HG03045 (cell line): Measurements from ENCODE around the gene ZNF302.
"Not testable (repeated sequence)": the region's sequence is repeated elsewhere in the genome, so short reads cannot be mapped to it uniquely, and the experiment has no call there.

Experiments
- ATAC-seq: cut with Tn5 transposase; IDR thresholded peaks from one replicate; pipeline ENCODE4 v1.9.1; 2021; ENCODE audit warnings: mild to moderate bottlenecking, moderate library complexity; ENCODE audit not compliant: unreplicated experiment

ZNF302 gene

DNA sequence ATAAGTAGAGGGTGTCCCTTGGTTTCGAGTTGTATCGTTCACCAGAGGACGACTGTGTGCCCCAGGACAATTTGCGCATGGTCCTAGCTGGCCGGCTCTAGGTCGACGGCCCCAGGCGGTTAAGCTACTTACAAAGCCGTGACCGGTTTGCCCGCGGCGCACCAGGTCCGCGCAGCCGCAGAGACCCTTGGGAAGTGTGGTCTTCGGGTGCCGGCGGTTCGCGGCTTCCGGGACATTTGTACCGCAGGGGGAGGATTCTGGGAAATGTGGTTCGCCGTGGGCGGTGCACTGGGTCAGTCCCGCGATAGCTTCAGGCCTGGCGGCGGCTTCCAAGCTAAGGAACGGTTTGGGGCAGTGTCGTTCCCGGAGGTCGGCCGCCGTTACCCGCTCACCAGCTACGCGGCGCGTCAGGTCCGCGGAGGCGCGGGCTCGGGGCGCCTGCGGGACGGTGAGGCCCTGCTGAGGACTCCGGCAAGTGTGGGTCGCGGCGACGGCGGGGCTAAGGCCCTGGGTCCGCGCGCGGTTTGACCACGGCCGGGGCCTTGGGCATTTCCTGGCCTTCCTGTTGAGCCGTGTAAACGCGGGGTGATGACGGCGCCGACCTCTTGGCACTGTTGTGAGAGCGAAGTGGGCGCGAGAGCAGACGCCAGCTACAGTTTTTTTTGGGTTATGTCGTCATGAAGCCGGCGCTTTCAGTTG lies at the start of gene ZNF302:
Gene ZNF302 (plus strand): TSS at position 293 of the 699 bp plus-strand sequence. CDS start 1,127 bp downstream, outside the sequence.
- peak; percentile 91 for ATAC-seq

DNA sequence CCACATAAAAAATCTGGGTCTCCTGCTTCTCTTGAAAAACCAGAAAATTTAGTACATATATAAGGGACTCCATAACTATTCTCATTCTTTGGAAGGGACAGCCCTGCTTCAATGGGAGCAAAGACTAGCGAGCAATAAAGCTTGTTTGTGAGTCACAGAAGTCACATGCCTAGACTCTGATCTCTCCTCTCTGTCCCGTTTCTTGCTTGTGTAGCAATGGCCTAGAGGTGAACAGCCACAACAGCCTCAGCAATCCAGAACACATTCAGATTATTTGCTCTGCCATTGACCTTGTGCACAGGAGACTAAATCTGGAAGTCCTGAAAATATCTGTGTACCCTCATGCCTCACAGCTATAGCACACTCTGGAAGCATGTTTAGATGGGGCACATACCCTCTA lies 43.7 kb upstream of the ZNF302 start:
- no peak for ATAC-seq

DNA sequence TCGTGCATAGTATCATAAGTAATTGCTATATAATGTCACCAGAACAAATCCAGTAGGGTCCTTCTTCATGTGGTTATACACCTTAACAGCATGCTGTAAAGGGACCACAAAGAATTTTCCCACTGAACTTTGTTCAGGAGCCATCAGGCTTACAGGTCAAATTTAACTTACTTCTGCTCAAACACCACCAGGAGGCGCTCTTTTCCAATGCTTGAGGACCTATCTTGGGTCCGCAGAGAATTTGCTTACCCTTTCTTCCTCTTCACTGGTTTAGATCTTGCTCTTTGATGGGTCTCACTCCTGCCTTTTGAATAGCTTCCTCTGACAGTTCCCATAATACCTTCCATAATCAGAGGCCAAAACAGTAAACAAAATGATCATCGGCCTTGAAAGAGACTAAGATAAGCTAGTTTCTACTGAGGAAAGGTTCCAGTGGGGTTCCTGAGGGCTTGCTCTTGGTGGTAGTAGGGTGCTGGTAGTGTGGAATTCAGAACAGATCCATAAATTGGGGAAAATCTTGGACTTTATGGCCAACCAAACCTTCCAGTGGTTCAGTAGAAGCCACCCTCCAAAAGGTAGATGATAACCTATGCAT lies 37.9 kb upstream of the ZNF302 start:
- ATAC-seq, result no peak

DNA sequence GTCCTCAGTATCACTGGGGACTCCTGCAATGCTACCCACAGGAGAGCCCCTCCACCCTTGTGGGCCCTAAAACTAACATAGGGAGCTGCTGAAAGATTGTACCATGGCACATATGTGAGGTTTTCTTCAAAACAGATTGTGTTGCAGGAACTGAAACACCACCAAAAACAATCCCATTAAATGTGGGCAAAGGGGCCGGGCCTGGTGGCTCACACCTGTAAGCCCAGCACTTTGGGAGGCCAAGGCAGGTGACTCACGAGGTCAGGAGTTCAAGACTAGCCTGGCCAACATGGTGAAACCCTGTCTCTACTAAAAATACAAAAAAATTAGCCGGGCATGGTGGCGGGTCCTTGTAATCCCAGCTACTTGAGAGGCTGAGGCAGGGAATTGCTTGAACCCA lies 35.2 kb upstream of the ZNF302 start:
- no peak for ATAC-seq

DNA sequence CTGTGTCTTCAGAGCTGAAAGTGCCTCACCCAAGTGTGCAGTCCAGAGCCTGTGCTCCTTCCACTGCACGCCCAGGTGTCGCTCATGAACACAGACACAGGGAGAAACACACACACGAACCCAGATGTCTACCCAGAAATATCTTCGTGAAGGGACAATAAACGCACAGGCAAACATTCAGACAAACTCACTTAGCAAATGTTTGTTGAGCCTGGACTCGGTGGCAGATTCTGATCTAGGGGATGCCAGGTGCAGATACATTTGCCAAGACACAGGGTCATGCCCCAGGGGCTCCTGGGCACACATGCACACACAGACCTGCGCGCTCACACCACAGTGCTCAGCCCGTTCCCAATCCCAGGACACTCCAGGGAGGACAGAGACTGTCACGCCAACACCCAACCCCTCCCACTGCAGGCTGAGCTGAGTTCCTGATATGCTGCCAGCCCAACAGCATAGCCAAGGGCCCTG lies 32.5 kb upstream of the ZNF302 start:
- ATAC-seq, result no peak

DNA sequence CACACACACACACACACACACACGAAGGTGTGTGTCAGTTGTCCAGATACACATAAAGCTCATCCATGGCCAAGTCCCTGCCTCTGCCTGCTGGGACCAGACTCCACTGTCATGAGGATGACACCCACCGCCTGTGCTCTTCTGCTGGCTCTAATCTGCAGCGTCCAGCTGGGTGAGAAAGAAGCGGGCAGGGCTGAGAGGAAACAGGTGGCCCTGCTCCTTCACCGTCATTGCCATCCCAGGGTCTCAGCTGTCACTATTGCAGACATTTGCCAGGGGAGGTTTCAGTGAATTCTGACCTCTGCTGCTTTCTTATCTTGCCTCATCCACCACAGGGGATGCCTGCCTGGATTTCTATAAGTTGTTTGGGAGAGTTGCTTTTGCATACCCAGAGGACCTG lies 31.9 kb upstream of the ZNF302 start:
- ATAC-seq, result no peak

DNA sequence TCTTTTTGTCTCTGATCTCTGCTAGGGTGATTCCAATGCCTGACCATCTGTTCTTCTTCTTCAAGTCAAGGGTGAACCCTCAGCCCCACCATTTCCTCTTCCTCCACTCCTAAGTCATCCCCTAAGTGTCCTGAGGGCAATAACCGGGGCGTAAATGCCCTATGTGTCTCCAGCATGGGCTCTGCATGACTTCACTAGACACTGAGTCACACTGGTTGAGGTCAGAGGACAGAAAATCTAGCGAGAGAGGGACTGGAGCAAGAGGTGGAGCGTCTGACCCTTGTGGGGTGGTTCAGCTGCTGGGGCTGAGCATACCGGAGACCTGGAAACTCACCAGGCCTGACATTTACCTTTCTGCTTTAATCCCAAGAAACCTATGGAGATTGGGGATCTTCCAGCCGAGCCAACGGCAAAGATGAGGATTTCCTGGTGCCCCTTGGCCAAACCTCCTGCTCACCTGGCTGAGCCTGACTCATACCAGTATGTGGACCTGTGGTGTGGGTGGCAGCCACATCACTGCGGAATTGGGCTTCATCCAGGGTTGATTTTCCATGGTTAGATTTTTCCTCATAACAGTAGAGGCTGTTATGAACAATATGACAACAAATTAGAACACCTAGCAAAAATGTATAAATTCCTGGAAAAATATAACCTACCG lies 27.5 kb upstream of the ZNF302 start:
- no peak for ATAC-seq

DNA sequence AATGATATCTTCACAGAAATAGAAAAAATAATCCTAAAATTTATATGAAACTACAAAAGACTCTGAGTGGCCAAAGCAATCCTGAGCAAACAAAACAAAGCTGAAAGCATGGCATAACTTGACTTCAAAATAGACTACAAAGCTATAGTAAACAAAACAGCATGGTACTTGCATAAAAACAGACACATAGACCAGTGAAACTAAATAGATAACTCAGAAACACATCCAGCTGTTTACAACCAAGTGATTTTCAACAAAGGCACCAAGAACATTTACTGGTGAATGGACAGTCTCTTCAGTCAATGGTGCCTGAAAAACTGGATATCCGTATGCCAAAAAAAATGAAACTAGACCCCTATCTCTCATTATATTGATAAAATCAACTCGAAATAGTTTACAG lies 25.7 kb upstream of the ZNF302 start:
- no peak for ATAC-seq

DNA sequence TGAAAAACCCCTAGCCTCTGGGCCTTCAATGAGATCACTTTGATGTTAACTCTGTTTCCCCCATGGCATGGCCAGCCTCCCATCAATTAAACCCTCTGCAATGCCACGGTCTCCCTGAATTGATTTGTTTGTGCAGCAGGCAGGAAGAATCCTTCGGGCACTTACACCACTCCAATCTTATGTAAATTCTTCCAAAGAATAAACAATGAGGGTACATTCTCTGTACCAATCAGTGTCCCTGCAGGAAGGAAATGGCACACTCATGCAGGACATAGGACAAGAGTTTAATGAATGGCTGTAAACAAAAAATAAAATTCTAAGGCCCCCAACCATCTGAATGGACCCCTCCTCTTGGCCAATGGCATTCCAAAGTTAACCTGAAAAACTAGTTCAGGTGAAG lies 22.7 kb upstream of the ZNF302 start:
- no peak for ATAC-seq

DNA sequence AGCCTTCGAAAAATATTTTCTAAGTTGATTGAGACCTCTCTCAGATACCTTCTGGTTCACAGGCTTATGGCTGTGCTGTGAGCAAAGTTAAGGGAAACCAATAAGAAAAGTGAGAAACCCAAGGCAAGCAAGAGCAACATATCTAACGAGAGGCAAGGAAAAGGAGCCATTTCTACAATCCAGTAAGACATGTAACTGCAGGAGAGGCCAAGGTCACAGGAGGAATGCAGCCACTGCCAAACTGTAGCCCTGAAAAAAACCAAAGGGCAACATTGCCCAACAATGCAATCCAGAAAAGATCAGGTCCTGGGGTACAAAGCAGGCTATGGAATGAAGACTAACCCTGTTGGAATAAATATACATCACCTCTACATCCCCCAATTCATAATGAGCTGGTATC lies 21.8 kb upstream of the ZNF302 start:
- ATAC-seq, result no peak

DNA sequence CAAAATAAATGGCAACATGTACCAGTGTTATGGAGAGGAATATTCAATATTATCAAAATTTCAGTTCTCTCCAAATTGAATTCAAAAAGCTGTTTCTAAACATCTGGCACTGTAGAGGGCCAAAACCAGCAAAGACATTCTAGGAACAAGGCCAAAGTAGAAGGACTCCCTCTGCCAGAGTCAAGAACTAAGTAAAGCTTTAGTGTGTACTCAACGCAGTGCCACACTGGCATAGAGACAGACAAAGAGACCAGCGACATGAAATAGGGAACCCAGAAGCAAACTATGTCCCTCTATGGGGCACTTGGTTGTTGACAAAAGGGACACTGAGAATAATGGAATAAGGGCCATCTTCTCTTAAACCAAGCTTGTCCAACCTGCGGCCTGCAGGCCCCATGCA lies 16.1 kb upstream of the ZNF302 start:
- ATAC-seq, result no peak

DNA sequence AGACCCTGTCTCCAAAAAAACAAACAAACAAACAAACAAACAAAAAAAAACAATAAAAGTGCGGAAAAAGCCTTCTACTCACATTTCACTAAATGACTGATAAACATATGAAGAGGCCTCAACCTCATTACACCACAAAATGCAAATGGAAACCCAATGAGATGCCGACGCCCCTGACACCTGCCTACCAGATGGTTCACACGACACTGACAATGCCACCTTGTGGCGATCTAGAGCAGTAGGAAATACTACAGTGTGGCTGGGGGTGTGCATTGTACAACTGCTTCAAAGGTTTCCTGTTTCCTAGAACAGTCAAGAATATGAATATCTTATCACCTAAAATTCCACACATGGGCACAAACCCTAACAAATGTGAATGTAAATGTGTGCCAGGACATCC lies 14.6 kb upstream of the ZNF302 start:
- ATAC-seq, result no peak

DNA sequence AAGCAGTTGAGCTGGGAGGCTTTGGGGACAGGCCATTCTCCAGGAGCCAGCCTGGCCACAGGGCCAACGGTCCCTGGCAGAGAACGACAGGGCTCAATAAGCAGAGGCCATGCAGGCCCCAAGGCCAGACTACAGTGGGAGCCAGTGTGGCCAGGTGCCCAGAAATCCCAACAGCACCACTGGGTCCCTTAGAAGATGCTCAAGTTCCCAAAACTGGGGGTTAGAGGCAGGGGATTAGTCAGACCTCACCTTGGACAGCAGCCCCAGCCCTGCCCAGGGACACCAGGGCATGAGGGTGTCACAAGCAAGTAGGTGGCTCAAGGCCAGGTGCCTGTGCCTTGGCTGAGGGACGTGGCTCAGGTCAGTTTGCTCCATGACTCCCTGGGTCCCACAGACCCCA lies 13.3 kb upstream of the ZNF302 start:
- ATAC-seq, result no peak

DNA sequence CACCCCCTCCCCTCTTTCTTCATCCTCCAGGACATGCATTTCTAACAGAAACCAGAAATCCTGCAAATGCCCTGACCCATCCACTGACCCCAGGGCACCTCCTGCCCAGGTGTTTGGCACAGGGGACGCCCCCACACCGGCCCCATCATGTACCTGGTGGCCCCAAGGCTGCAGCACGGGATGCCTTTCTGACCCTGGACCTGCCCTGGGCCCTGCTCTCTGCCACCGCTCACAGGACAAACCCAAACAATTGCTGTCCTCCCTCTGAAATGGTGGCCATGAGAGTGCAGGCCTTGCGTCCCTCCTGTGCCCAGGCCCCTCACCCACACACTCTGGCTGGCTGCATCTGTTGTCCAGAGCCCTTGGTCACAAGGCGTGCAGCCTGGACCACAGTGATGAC lies 12.6 kb upstream of the ZNF302 start:
- ATAC-seq, result no peak

DNA sequence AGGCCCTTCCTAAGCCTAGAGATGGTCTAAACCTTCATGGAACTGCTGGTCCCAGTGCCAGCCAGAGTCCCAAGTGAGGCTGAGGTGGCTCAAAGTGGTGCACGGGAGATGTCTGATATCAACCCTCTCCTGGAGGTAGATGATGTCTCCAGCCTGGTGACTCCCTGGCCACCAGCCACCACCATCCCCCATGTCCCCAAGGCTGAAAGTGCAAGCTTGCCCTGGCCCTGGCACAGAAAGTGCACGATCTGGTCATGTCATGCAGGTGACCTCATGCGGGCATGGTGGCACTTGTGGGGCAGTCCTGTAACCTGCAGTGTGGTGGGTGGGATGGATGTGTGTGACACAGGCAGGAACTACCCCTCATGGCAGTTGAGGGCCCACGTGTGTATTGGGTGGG lies 12.2 kb upstream of the ZNF302 start:
- ATAC-seq, result not testable (repeated sequence)

DNA sequence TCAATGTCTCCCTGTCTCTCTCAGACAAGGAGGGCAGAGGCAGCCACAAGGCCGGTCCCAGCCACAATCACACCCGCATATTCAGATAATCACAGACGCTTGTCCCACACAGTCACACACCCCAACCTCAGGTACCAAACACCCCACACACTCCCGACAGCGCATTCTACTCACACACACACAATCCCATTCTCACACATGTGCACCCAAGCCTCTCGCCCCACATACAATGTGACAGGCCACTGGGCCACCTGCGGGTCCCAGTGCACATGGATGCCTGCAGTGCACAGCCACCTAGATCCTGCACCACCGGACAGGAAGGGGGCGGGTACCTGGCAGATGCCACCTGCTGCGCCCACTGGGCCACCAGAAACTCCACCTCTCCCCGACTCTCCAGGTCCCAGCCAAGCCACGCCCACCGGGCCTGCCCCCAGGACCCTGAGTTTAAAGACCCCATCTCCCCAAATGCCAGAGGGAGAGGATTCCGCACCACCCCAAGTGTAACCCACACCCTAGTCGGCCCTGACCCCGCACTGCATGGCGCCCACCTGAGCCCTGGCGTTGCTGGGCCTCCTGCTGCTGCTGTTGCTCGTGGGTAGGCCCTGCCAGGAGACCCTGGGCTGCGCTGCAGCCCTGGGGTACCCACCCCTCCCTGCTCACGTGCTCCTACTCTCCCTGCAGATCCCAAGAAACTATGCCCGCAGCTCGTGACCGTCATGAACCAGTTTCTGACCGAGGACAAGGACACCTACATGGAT lies 11.1 kb upstream of the ZNF302 start:
- no peak for ATAC-seq

DNA sequence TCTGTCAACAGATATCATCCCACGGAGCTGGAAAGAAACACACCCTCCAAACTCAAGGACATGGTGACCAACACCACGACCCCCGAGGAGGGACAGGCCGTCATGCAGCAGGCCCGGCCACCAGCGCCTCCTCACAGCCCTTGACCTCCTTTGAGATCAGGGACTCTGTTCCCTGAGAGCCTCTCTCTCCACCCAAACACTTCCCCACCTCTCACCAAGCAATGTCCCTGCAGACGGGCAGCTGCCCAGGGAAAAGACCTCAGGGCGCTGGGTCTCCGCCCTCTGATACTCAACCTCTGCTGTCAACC lies 10.6 kb upstream of the ZNF302 start:
- ATAC-seq, result no peak

DNA sequence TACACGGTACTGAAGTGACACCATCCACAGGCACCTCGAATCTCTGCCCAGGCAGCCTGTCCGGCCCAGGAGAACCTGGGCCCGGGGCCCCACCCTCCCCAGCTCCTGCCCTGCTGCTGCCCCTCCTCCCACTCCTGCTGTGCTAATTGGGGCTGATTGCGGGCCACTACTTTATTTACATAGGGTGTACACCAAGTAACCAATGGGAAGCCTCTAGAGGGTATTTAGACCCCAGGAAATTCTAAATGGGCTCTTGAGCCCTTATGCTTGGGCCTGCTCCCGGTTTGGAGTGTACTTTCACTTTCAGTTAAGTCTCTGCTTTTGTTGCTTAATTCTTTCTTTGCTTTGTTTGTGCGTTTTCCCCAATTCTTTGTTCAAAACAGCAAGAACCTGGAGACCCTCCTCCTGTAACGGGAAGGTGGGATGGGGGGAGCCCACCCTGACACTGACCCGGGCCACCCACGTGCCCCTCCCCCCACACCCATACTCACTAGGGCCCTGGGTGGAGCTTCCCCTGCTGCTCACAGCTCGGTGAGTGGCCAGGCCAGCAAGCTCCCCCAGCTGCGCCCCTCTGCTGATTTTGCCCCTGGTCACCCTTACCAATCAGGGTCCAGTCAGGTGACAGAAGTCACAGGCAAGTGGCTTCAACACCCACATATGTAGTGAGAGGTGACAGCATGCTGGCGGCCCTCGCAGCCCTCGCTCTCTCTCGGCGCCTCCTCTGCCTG lies 10.0 kb upstream of the ZNF302 start:
- no peak for ATAC-seq

DNA sequence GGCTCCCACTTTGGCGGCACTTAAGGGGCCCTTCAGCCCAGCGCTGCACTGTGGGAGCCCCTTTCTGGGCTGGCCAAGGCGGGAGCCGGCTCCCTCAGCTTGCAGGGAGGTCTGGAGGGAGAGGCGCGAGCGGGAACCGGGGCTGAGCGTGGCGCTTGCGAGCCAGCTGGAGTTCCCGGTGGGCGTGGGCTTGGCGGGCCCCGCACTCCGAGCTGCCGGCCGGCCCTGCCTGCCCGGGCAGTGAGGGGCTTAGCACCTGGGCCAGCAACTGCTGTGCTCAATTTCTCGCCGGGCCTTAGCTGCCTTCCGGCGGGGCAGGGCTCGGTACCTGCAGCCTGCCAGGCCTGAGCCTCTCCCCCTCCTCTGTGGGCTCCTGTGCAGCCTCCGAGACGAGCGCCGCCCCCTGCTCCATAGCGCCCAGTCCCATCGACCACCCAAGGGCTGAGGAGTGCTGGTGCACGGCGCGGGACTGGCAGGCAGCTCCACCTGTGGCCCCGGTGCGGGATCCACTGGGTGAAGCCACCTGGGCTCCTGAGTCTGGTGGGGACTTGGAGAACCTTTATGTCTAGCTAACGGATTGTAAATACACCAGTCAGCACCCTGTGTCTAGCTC lies 9.3 kb upstream of the ZNF302 start:
- not testable (repeated sequence) for ATAC-seq

DNA sequence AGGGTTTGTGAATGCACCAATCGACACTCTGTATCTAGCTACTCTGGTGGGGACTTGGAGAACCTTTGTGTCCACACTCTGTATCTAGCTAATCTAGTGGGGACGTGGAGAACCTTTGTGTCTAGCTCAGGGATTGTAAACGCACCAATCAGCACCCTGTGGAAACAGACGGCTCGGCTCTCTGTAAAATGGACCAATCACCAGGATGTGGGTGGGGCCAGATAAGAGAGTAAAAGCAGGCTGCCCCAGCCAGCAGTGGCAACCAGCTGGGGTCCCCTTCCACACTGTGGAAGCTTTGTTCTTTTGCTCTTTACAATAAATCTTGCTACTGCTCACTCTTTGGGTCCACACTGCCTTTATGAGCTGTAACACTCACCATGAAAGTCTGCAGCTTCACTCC lies 8.8 kb upstream of the ZNF302 start:
- ATAC-seq, result not testable (repeated sequence)

DNA sequence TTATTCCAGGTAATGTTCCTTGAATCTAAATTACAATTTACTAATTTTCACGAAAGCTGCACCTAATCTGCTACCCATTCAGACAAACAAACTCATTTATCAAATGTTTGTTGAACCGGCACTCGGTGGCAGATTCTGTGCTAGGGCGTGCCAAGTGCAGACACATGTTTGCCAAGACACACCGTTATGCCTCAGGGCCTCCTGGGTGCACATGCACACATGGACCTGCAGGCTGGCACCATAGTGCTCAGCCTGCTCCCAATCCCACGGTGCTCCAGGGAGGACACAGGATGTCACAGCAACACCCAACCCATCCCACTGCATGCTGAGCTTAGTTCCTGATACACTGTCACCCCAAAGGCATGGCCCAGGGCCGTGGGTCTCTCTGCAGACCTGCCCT lies 8.2 kb upstream of the ZNF302 start:
- ATAC-seq, result no peak
